Breast epithelium (tissue), 3 donors: Measurements from ENCODE around the gene BARX2.

ENCODE experiments used
- POLR2A ChIP-seq: fragments of 450-650 bp; IDR thresholded peaks from one replicate; pipeline ENCODE4 v1.6.1; 2016; ENCODE audit warnings: antibody characterized with exemption, mild to moderate bottlenecking, moderate library complexity
- TF ChIP-seq, protein P1 (sequence below), 3 donors: fragments of 450-650 bp; IDR thresholded peaks; one replicate each; pipeline ENCODE4 v1.5.1; 2016 to 2017; ENCODE audit warnings: antibody characterized with exemption in 3 of 3, mild to moderate bottlenecking in 3 of 3, moderate library complexity in 3 of 3

- TF ChIP-seq, protein P1, sequence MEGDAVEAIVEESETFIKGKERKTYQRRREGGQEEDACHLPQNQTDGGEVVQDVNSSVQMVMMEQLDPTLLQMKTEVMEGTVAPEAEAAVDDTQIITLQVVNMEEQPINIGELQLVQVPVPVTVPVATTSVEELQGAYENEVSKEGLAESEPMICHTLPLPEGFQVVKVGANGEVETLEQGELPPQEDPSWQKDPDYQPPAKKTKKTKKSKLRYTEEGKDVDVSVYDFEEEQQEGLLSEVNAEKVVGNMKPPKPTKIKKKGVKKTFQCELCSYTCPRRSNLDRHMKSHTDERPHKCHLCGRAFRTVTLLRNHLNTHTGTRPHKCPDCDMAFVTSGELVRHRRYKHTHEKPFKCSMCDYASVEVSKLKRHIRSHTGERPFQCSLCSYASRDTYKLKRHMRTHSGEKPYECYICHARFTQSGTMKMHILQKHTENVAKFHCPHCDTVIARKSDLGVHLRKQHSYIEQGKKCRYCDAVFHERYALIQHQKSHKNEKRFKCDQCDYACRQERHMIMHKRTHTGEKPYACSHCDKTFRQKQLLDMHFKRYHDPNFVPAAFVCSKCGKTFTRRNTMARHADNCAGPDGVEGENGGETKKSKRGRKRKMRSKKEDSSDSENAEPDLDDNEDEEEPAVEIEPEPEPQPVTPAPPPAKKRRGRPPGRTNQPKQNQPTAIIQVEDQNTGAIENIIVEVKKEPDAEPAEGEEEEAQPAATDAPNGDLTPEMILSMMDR (IDR thresholded peaks at IDR 0.05), result peak in 2 of 3 donors; percentile 37 to 63
- TF ChIP-seq POLR2A, result no peak
Measured at GRCh38 chr11:129375751-129376657, at the start of gene BARX2.
